GM06990 (cell line): ENCODE results near the gene SLC49A4.
A peak's percentile ranks its signal among the peaks of the same experiment; 100 is the strongest.

ENCODE experiments used
- DNase-seq: peaks from one replicate; pipeline ENCODE4 v3.0.0-alpha.2; 2011; ENCODE audit not compliant: insufficient read length; ENCODE audit errors: extremely low read depth
- H3K27me3 ChIP-seq: replicated peaks from 2 replicates; pipeline ENCODE4 v1.6.0; 2011; ENCODE audit warnings: low read length; ENCODE audit not compliant: control insufficient read depth, insufficient read depth
- H3K36me3 ChIP-seq: 2 replicates; pipeline ENCODE4 v1.5.1; 2011; ENCODE audit warnings: low read length; ENCODE audit not compliant: control insufficient read depth, insufficient read depth
- H3K4me3 ChIP-seq: replicated peaks from 2 replicates; pipeline ENCODE4 v1.5.1; 2011; ENCODE audit warnings: low read depth, mild to moderate bottlenecking, control low read depth, low read length
- CTCF ChIP-seq: IDR thresholded peaks from 2 replicates; pipeline ENCODE4 v1.5.1; 2011; ENCODE audit warnings: low read length, control low read depth, mild to moderate bottlenecking, inconsistent platforms; ENCODE audit not compliant: insufficient read depth, poor library complexity, severe bottlenecking

The SLC49A4 gene

GRCh38 chr3:122793568-122794416 is 1.1 kb upstream of the SLC49A4 start, which contains the start of gene HSPBAP1:
Gene HSPBAP1, minus strand, starts transcription at chr3:122793831. Its CDS starts 151 bp downstream, at chr3:122793680.
- H3K36me3 ChIP-seq: no peaks in the 10 kb centered on the region; the same call in 1 of the 2 replicates
- H3K27me3 ChIP-seq: no peaks in the 10 kb centered on the region
- DNase-seq: peak; percentile 91
- TF ChIP-seq CTCF: no peak
- peak within 1 kb of the TSS; percentile 89 for H3K4me3 ChIP-seq

- H3K27me3 ChIP-seq: no peaks in the 10 kb centered on the region
- no peak for TF ChIP-seq CTCF
- DNase-seq: no peak
- H3K4me3 ChIP-seq: peak overlapping the region; percentile 89
- H3K36me3 ChIP-seq: no peaks in the 10 kb centered on the region; the same call in 1 of the 2 replicates
Measured at GRCh38 chr3:122794483-122794778, 438 bp upstream of the SLC49A4 start.

GRCh38 chr3:122795674-122796195 is 866 bp downstream of the SLC49A4 start:
- Histone ChIP-seq H3K4me3 (peak overlapping the region; percentile 89), H3K36me3 (no peaks in the 10 kb centered on the region), H3K27me3 (no peaks in the 10 kb centered on the region)
- no peak for DNase-seq
- TF ChIP-seq CTCF: no peak

- Histone ChIP-seq H3K36me3 (no peaks in the 10 kb centered on the region), H3K4me3 (no peak overlapping the region), H3K27me3 (no peaks in the 10 kb centered on the region)
- DNase-seq: no peak
- TF ChIP-seq CTCF: no peak
Measured at GRCh38 chr3:122797291-122797690, 2.4 kb downstream of the SLC49A4 start.

GRCh38 chr3:122799322-122799721 is 4.5 kb downstream of the SLC49A4 start:
- Histone ChIP-seq H3K27me3 (no peaks in the 10 kb centered on the region), H3K4me3 (no peak overlapping the region), H3K36me3 (no peaks in the 10 kb centered on the region)
- TF ChIP-seq CTCF: no peak
- no peak for DNase-seq
